ENCODE measurements around the gene AK9. TPM values are rescaled to one million over a fixed set of nuclear protein-coding genes. Genes with fewer than 3 reads are reported as not detected.

AK9 gene
- total and polyA plus RNA-seq, 4 donors = 1.1 to 5.3 (median 3.8) TPM

DNA sequence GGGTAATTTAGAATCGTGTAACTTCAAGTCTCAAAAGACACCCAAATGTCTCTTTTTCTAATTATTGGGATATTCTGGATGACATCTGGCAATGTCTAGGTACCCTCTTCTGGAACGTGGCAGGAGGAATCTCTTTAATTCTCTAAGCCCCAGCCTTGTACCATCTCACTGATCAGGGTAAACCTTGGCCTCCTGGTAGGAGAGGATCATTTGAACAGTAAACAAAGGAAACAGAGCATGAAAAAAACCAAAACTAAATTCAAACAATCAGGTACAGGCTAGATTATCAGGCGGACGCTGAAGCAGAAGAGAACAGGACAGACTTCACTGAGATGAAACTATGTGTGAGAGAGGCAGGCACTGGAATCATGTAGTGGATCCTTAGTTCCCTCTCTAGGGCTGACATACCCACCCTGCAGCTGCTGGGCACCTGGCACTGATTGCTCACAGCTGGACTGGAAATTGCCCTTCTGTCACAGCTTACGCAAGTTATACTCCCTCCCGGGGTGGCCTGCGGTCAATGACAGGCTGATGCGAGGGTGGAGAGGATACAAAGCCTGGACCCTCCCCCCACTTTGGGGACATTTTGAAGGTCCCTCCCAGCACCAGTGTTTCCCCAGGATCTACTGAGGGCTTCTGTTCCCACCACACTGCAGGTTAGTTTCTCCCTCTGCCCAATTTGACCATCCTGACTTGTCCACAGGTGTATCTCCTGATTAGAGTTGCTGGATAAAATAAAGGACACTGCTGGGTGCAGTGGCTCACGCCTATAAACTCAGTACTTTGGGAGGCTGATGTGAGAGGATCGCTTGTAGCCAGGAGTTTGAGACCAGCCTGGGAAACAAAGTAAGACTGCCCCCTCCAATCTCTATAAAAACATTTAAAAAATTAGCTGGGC lies 187.4 kb downstream of the AK9 start:
- H3K4me3 ChIP-seq (ENCODE audit: low read depth in 1 of 3, low read length in 3 of 3) = no peak overlapping the region
- no peaks in the 10 kb centered on the region for H3K36me3 ChIP-seq (ENCODE audit: control insufficient read depth in 4 of 4, insufficient read depth in 3 of 4, low read depth in 1 of 4, low read length in 3 of 4)
- no peaks in the 10 kb centered on the region for H3K27me3 ChIP-seq (ENCODE audit: control insufficient read depth in 4 of 4, insufficient read depth in 4 of 4, low read length in 3 of 4)
- H3K9ac ChIP-seq (ENCODE audit: low read depth in 1 of 2, low read length in 2 of 2) = no peak overlapping the region
- 45% methylated on average over 10 of the region's 10 CpGs for WGBS
- DNase-seq (ENCODE audit: low spot score) = no peak
- H3K9me3 ChIP-seq (ENCODE audit: control insufficient read depth in 4 of 4, low read length in 3 of 4) = no peaks in the 10 kb centered on the region
- TF ChIP-seq YY1 (IDR thresholded peaks at IDR 0.05) (peak; percentile 53), FOXA2 (IDR thresholded peaks at IDR 0.05) (peak; percentile 41), FOXA1 (IDR thresholded peaks at IDR 0.05) (no peak), NR2F2 (IDR thresholded peaks at IDR 0.05) (no peak), RAD21 (IDR thresholded peaks at IDR 0.05) (peak; percentile 5 to 31), HNF4A (conservative IDR thresholded peaks at IDR 0.05) (peak; percentile 84 to 89), JUND (IDR thresholded peaks at IDR 0.05) (peak in 1 of 2 donors; percentile 46), SP1 (IDR thresholded peaks at IDR 0.05) (peak; percentile 89), CTCF (IDR thresholded peaks at IDR 0.05; ENCODE audit: low read depth, low read length, missing input control) (no peak), RXRA (IDR thresholded peaks at IDR 0.05) (peak; percentile 91 to 95), EGR1 (IDR thresholded peaks at IDR 0.05; ENCODE audit: low read depth in 2 of 2) (no peak), REST (IDR thresholded peaks at IDR 0.05) (no peak), HNF4G (IDR thresholded peaks at IDR 0.05) (peak; percentile 47), TAF1 (conservative IDR thresholded peaks at IDR 0.05) (peak; percentile 19), GABPA (IDR thresholded peaks at IDR 0.05 in 1 of 2, conservative IDR thresholded peaks at IDR 0.05 in 1 of 2) (no peak)
- TF ChIP-seq, protein P1, sequence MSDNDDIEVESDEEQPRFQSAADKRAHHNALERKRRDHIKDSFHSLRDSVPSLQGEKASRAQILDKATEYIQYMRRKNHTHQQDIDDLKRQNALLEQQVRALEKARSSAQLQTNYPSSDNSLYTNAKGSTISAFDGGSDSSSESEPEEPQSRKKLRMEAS (IDR thresholded peaks at IDR 0.05) = no peak
- TF ChIP-seq, protein P2, sequence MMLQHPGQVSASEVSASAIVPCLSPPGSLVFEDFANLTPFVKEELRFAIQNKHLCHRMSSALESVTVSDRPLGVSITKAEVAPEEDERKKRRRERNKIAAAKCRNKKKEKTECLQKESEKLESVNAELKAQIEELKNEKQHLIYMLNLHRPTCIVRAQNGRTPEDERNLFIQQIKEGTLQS (IDR thresholded peaks at IDR 0.05) = no peak
- TF ChIP-seq, protein P3, sequence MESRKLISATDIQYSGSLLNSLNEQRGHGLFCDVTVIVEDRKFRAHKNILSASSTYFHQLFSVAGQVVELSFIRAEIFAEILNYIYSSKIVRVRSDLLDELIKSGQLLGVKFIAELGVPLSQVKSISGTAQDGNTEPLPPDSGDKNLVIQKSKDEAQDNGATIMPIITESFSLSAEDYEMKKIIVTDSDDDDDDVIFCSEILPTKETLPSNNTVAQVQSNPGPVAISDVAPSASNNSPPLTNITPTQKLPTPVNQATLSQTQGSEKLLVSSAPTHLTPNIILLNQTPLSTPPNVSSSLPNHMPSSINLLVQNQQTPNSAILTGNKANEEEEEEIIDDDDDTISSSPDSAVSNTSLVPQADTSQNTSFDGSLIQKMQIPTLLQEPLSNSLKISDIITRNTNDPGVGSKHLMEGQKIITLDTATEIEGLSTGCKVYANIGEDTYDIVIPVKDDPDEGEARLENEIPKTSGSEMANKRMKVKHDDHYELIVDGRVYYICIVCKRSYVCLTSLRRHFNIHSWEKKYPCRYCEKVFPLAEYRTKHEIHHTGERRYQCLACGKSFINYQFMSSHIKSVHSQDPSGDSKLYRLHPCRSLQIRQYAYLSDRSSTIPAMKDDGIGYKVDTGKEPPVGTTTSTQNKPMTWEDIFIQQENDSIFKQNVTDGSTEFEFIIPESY (IDR thresholded peaks at IDR 0.05) = no peak
- H3K27ac ChIP-seq (ENCODE audit: low read depth in 1 of 2, low read length in 2 of 2) = no peak overlapping the region
- H3K4me1 ChIP-seq (ENCODE audit: control insufficient read depth in 4 of 4, insufficient read depth in 4 of 4, low read length in 3 of 4) = peaks cover 0 to 10% (median 9%) of the 10 kb centered on the region in 4 donors
